SK-N-SH (cell line): ENCODE measurements around the gene MIPEP. TPM values are rescaled to one million over a fixed set of nuclear protein-coding genes. Genes with fewer than 3 reads are reported as not detected.

ENCODE experiments used
- CTCF ChIA-PET: fragments of 300-600, 350-600 bp; formaldehyde crosslinking; extraction: SDS; loops from one replicate; lab custom pipeline; 2021; lab: Yijun Ruan, JAX
- POLR2A ChIA-PET: fragments of 350-600 bp; sonication (Branson Sonifier 250); formaldehyde crosslinking; extraction: SDS; loops from one replicate; lab custom pipeline; 2020; ENCODE audit warnings: antibody characterized with exemption, inconsistent platforms; lab: Yijun Ruan, JAX
- DNase-seq: peaks from one replicate; pipeline ENCODE4 v3.0.0; 2012
- H2AFZ ChIP-seq: fragments of 200-600 bp; sonication (generic); 2 replicates; pipeline ENCODE4 v1.8.1; 2016; ENCODE audit warnings: antibody characterized with exemption, mild to moderate bottlenecking, low read depth
- H3F3A ChIP-seq: fragments of 200-600 bp; sonication (generic); replicated peaks from 2 replicates; pipeline ENCODE3; 2016; ENCODE audit warnings: antibody characterized with exemption, mild to moderate bottlenecking; ENCODE audit not compliant: insufficient read depth
- H3K27ac ChIP-seq, 2 experiments: fragments of 200-500 bp in 1 of 2; fragments of 200-600 bp in 1 of 2; sonication (Bioruptor generic) in 1 of 2; sonication (generic), shearing (Covaris generic) in 1 of 2; 2 replicates each; pipeline versions ENCODE4 v1.5.1 to v1.6.1; 2014 to 2016; ENCODE audit warnings: low read depth in 2 of 2, inconsistent platforms in 1 of 2, low read length in 1 of 2, mild to moderate bottlenecking in 1 of 2, mixed read lengths in 1 of 2
- H3K27me3 ChIP-seq: fragments of 200-600 bp; sonication (generic), shearing (Covaris generic); 2 replicates; pipeline ENCODE4 v1.6.1; 2016; ENCODE audit warnings: mixed run types; ENCODE audit not compliant: insufficient read depth
- H3K36me3 ChIP-seq, 2 experiments: fragments of 200-500 bp in 1 of 2; fragments of 200-600 bp in 1 of 2; sonication (Bioruptor generic) in 1 of 2; sonication (generic) in 1 of 2; replicated peaks in 1 of 2; 2 replicates each; pipeline versions ENCODE3 to v1.5.1; 2014 to 2016; ENCODE audit warnings: low read length in 1 of 2, mild to moderate bottlenecking in 1 of 2; ENCODE audit not compliant: insufficient read depth in 2 of 2, control insufficient read depth in 1 of 2
- H3K4me1 ChIP-seq, 2 experiments: fragments of 200-500 bp in 1 of 2; fragments of 200-600 bp in 1 of 2; sonication (Bioruptor generic) in 1 of 2; sonication (generic), shearing (Covaris generic) in 1 of 2; 2 replicates each; pipeline versions ENCODE4 v1.5.1 to v1.6.1; 2014 to 2016; ENCODE audit warnings: low read depth in 1 of 2, low read length in 1 of 2, mixed run types in 1 of 2; ENCODE audit not compliant: insufficient read depth in 2 of 2, control insufficient read depth in 1 of 2
- H3K4me2 ChIP-seq: fragments of 200-600 bp; sonication (generic), shearing (Covaris generic); 2 replicates; pipeline ENCODE4 v1.6.1; 2017; ENCODE audit warnings: mixed run types
- H3K4me3 ChIP-seq, 2 experiments: fragments of 200-500 bp in 1 of 2; fragments of 200-600 bp in 1 of 2; sonication (Bioruptor generic) in 1 of 2; sonication (generic), shearing (Covaris generic) in 1 of 2; 2 replicates each; pipeline versions ENCODE4 v1.5.1 to v1.8.1; 2014 to 2016; ENCODE audit warnings: low read depth in 2 of 2, inconsistent platforms in 1 of 2, low read length in 1 of 2, mild to moderate bottlenecking in 1 of 2, mixed read lengths in 1 of 2, moderate library complexity in 1 of 2
- H3K79me2 ChIP-seq: fragments of 200-600 bp; sonication (generic); 2 replicates; pipeline ENCODE4 v1.8.1; 2017; ENCODE audit warnings: mild to moderate bottlenecking; ENCODE audit not compliant: insufficient read depth
- H3K9ac ChIP-seq: fragments of 200-600 bp; sonication (generic); 2 replicates; pipeline ENCODE4 v1.6.1; 2017; ENCODE audit warnings: mixed run types
- H3K9me2 ChIP-seq: fragments of 200-600 bp; sonication (generic); 2 replicates; pipeline ENCODE4 v1.6.1; 2017; ENCODE audit warnings: mixed run types
- H3K9me3 ChIP-seq: fragments of 200-600 bp; sonication (generic); 2 replicates; pipeline ENCODE4 v1.6.1; 2017; ENCODE audit warnings: mixed run types, mild to moderate bottlenecking, moderate library complexity
- H4K20me1 ChIP-seq: fragments of 200-600 bp; sonication (generic); 2 replicates; pipeline ENCODE4 v1.6.1; 2017; ENCODE audit warnings: mild to moderate bottlenecking, mixed run types; ENCODE audit not compliant: insufficient read depth
- CHD2 ChIP-seq: fragments of 150-350 bp; IDR thresholded peaks from 2 replicates; pipeline ENCODE4 v1.6.1; 2018; ENCODE audit warnings: low read length; ENCODE audit not compliant: partially characterized antibody
- ELF1 ChIP-seq: IDR thresholded peaks from 2 replicates; pipeline ENCODE4 v1.4.0; 2012
- FOSL2 ChIP-seq: IDR thresholded peaks from 2 replicates; pipeline ENCODE4 v1.4.0; 2012; ENCODE audit warnings: low read depth, mild to moderate bottlenecking, moderate library complexity, borderline replicate concordance
- FOXM1 ChIP-seq: IDR thresholded peaks from 2 replicates; pipeline ENCODE4 v1.4.0; 2012; ENCODE audit warnings: low read depth, mild to moderate bottlenecking
- GABPA ChIP-seq: IDR thresholded peaks from 2 replicates; pipeline ENCODE4 v1.4.0; 2012; ENCODE audit warnings: low read depth, mild to moderate bottlenecking
- GATA2 ChIP-seq: sonication (generic); formaldehyde crosslinking; IDR thresholded peaks from 2 replicates; pipeline ENCODE4 v1.5.0; 2020; ENCODE audit warnings: mild to moderate bottlenecking, missing genetic modification reagents
- MXI1 ChIP-seq: IDR thresholded peaks from 2 replicates; pipeline ENCODE4 v1.6.1; 2012; ENCODE audit warnings: mild to moderate bottlenecking, low read depth, low read length, improper control_type of control experiment
- NFIC ChIP-seq: IDR thresholded peaks from 2 replicates; pipeline ENCODE4 v1.4.0; 2012; ENCODE audit warnings: borderline replicate concordance
- PBX3 ChIP-seq: IDR thresholded peaks from 2 replicates; pipeline ENCODE4; 2012
- RCOR1 ChIP-seq: fragments of 150-350 bp; IDR thresholded peaks from 2 replicates; pipeline ENCODE4 v1.6.1; 2017; ENCODE audit warnings: antibody characterized with exemption, low read length
- REST ChIP-seq: IDR thresholded peaks from 2 replicates; pipeline ENCODE4 v1.6.1; 2012; ENCODE audit warnings: mild to moderate bottlenecking, low read depth, low read length, moderate library complexity
- RXRA ChIP-seq: IDR thresholded peaks from 2 replicates; pipeline ENCODE4 v1.4.0; 2012; ENCODE audit warnings: low read depth, mild to moderate bottlenecking, borderline replicate concordance
- SIN3A ChIP-seq: IDR thresholded peaks from 2 replicates; pipeline ENCODE4 v1.6.1; 2012; ENCODE audit warnings: low read depth, mild to moderate bottlenecking, low read length, moderate library complexity, borderline replicate concordance
- SMC3 ChIP-seq: IDR thresholded peaks from 2 replicates; pipeline ENCODE4 v1.6.1; 2012; ENCODE audit warnings: low read depth, low read length, improper control_type of control experiment
- TAF1 ChIP-seq: IDR thresholded peaks from 2 replicates; pipeline ENCODE4 v1.6.1; 2012; ENCODE audit warnings: low read depth, mild to moderate bottlenecking, low read length, moderate library complexity, borderline replicate concordance
- YY1 ChIP-seq: IDR thresholded peaks from 2 replicates; pipeline ENCODE4 v1.4.0; 2012; ENCODE audit warnings: low read depth, mild to moderate bottlenecking
- WGBS: methylation state at CpG from one replicate; pipeline ENCODE4 v1.1.6; 2017; ENCODE audit warnings: low lambda C conversion rate; 5-methylcytosine and 5-hydroxymethylcytosine counted together
- polyA plus RNA-seq, 3 experiments: library from polyadenylated mRNA; depleted of rRNA; stranded (reverse); fragments of >200 nt; gene quantifications; 2 replicates each; pipeline ENCODE4 v1.2.3, GENCODE V29; 2012
- TF ChIP-seq, protein P1 (sequence below): fragments of 150-350 bp; IDR thresholded peaks from 2 replicates; pipeline ENCODE4 v1.6.1; 2017; ENCODE audit warnings: antibody characterized with exemption, low read length, low read depth, borderline replicate concordance

Gene MIPEP
- polyA plus RNA-seq, 1 of the 3 experiments (the other 2 are of a cell fraction), result 12.7 TPM

- H3K79me2 ChIP-seq, result no peaks in the 10 kb centered on the region
- H3K4me2 ChIP-seq, result no peak overlapping the region
- TF ChIP-seq REST, result no peak
- TF ChIP-seq CHD2, result no peak
- TF ChIP-seq, protein P1, sequence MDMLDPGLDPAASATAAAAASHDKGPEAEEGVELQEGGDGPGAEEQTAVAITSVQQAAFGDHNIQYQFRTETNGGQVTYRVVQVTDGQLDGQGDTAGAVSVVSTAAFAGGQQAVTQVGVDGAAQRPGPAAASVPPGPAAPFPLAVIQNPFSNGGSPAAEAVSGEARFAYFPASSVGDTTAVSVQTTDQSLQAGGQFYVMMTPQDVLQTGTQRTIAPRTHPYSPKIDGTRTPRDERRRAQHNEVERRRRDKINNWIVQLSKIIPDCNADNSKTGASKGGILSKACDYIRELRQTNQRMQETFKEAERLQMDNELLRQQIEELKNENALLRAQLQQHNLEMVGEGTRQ, result no peak
- TF ChIP-seq NFIC, result no peak
- TF ChIP-seq TAF1, result no peak
- no peak for TF ChIP-seq SIN3A
- TF ChIP-seq SMC3, result no peak
- TF ChIP-seq YY1, result no peak
- TF ChIP-seq PBX3, result no peak
- TF ChIP-seq RXRA, result no peak
- no peak for TF ChIP-seq RCOR1
- TF ChIP-seq GATA2, result no peak
- TF ChIP-seq ELF1, result no peak
- TF ChIP-seq FOSL2, result no peak
- TF ChIP-seq GABPA, result no peak
- no peak for TF ChIP-seq FOXM1
- TF ChIP-seq MXI1, result no peak
- H2AFZ ChIP-seq, result no peak overlapping the region
- H3K9ac ChIP-seq, result no peak overlapping the region
- H3K4me3 ChIP-seq, result no peak overlapping the region
- no peak overlapping the region for H3K27ac ChIP-seq
- H3K9me3 ChIP-seq, result no peaks in the 10 kb centered on the region
- H3K9me2 ChIP-seq, result no peaks in the 10 kb centered on the region
- no peaks in the 10 kb centered on the region for H3F3A ChIP-seq
- no peaks in the 10 kb centered on the region for H3K4me1 ChIP-seq
- no peaks in the 10 kb centered on the region for H3K36me3 ChIP-seq
- POLR2A ChIA-PET, result no interaction called here
- DNase-seq, result no peak
- CTCF ChIA-PET, result interaction anchor here (0.6 kb wide), 1 partner anchor 19 kb away, joined by 3 read pairs; no protein-coding TSS in a partner anchor
- 92% methylated on average over 4 of the region's 4 CpGs for WGBS
- no peaks in the 10 kb centered on the region for H3K27me3 ChIP-seq
- no peaks in the 10 kb centered on the region for H4K20me1 ChIP-seq
Observed at GRCh38 chr13:23787464-23787863, 101.7 kb downstream of the MIPEP start.
